HG03280 (cell line): ENCODE results near the gene NEK11.

Experiments
- ATAC-seq: cut with Tn5 transposase; IDR thresholded peaks from one replicate; pipeline ENCODE4 v1.9.1; 2021; ENCODE audit warnings: mild to moderate bottlenecking, moderate library complexity; ENCODE audit not compliant: unreplicated experiment

The NEK11 gene

GRCh38 chr3:131393868-131394267 is 367.2 kb downstream of the NEK11 start:
- no peak for ATAC-seq

- ATAC-seq, result no peak
Measured at GRCh38 chr3:131394400-131394799, 367.7 kb downstream of the NEK11 start.

- ATAC-seq, result no peak
Measured at GRCh38 chr3:131396170-131396569, 369.5 kb downstream of the NEK11 start.

GRCh38 chr3:131397889-131398288 is 371.2 kb downstream of the NEK11 start:
- no peak for ATAC-seq
